ENCODE results near the gene MBP. TPM values are rescaled to one million over a fixed set of nuclear protein-coding genes. Genes with fewer than 3 reads are reported as not detected.

MBP gene
- total and polyA plus RNA-seq, 2 experiments from 2014 or later = 18.4 to 22.9 TPM

DNA sequence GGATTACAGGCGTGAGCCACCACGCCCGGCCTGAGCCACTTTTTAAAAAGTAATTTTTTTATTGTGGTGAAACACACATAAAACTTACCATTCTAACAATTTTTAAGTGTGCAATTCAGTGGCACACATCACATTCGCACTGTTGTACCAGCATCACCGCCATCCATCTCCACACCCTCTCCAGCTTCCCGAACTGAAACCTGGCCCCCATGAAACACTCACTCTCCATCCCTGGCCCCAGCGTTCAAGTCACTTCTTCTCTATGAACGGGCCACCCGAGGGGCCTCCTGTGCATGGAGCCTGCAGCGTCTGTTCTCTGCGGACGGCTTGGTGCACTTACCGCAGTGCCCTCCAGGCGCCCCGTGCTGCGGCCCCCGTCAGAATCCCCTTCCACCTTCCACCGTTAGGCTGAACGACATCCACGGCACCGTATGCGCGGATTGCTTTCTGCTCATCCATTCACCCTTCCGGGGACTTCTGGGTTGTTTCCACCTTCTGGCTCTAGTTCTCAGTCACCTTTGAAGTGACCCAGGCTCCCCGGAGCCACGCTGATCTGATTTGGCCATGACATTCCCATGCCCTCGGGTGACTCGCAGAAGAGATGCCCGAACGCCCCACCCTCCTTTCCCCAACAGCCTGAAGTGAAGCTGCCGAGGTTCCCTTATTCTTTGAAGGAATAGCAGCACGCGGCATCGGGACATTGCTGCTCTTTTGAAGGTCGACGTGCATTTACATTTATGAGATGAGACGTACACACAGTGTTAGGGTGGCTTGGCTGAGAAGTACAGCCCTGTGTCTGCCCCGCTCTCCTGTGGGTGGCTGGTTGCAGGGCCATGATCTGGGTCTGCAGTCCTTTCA, 134.4 kb downstream of the MBP start:
- no peak; the same call in 2 of the 3 replicates for ATAC-seq
- TF ChIP-seq CREB1 (CRISPR knock-in tag; IDR thresholded peaks at IDR 0.05; ENCODE audit: low read depth) (no peak), STAT1 (IDR thresholded peaks at IDR 0.05; ENCODE audit: unreplicated experiment) (no peak), ZNF114 (CRISPR knock-in tag; IDR thresholded peaks at IDR 0.05) (no peak), EZH2 (IDR thresholded peaks at IDR 0.05; ENCODE audit: low read depth, unreplicated experiment) (no peak), JUNB (IDR thresholded peaks at IDR 0.05; ENCODE audit: unreplicated experiment) (no peak), EZH2phosphoT487 (IDR thresholded peaks at IDR 0.05; ENCODE audit: unreplicated experiment) (no peak), NANOG (IDR thresholded peaks at IDR 0.05; ENCODE audit: borderline replicate concordance) (no peak), POLR2AphosphoS5 (IDR thresholded peaks at IDR 0.05; ENCODE audit: low read depth) (no peak), ZNF331 (CRISPR knock-in tag; IDR thresholded peaks at IDR 0.05; ENCODE audit: low read depth) (no peak)
- TF ChIP-seq, protein P1, sequence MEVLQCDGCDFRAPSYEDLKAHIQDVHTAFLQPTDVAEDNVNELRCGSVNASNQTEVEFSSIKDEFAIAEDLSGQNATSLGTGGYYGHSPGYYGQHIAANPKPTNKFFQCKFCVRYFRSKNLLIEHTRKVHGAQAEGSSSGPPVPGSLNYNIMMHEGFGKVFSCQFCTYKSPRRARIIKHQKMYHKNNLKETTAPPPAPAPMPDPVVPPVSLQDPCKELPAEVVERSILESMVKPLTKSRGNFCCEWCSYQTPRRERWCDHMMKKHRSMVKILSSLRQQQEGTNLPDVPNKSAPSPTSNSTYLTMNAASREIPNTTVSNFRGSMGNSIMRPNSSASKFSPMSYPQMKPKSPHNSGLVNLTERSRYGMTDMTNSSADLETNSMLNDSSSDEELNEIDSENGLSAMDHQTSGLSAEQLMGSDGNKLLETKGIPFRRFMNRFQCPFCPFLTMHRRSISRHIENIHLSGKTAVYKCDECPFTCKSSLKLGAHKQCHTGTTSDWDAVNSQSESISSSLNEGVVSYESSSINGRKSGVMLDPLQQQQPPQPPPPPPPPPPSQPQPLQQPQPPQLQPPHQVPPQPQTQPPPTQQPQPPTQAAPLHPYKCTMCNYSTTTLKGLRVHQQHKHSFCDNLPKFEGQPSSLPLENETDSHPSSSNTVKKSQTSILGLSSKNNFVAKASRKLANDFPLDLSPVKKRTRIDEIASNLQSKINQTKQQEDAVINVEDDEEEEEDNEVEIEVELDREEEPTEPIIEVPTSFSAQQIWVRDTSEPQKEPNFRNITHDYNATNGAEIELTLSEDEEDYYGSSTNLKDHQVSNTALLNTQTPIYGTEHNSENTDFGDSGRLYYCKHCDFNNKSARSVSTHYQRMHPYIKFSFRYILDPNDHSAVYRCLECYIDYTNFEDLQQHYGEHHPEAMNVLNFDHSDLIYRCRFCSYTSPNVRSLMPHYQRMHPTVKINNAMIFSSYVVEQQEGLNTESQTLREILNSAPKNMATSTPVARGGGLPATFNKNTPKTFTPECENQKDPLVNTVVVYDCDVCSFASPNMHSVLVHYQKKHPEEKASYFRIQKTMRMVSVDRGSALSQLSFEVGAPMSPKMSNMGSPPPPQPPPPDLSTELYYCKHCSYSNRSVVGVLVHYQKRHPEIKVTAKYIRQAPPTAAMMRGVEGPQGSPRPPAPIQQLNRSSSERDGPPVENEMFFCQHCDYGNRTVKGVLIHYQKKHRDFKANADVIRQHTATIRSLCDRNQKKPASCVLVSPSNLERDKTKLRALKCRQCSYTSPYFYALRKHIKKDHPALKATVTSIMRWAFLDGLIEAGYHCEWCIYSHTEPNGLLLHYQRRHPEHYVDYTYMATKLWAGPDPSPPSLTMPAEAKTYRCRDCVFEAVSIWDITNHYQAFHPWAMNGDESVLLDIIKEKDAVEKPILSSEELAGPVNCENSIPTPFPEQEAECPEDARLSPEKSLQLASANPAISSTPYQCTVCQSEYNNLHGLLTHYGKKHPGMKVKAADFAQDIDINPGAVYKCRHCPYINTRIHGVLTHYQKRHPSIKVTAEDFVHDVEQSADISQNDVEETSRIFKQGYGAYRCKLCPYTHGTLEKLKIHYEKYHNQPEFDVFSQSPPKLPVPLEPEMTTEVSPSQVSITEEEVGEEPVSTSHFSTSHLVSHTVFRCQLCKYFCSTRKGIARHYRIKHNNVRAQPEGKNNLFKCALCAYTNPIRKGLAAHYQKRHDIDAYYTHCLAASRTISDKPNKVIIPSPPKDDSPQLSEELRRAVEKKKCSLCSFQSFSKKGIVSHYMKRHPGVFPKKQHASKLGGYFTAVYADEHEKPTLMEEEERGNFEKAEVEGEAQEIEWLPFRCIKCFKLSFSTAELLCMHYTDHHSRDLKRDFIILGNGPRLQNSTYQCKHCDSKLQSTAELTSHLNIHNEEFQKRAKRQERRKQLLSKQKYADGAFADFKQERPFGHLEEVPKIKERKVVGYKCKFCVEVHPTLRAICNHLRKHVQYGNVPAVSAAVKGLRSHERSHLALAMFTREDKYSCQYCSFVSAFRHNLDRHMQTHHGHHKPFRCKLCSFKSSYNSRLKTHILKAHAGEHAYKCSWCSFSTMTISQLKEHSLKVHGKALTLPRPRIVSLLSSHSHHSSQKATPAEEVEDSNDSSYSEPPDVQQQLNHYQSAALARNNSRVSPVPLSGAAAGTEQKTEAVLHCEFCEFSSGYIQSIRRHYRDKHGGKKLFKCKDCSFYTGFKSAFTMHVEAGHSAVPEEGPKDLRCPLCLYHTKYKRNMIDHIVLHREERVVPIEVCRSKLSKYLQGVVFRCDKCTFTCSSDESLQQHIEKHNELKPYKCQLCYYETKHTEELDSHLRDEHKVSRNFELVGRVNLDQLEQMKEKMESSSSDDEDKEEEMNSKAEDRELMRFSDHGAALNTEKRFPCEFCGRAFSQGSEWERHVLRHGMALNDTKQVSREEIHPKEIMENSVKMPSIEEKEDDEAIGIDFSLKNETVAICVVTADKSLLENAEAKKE (CRISPR knock-in tag; IDR thresholded peaks at IDR 0.05) = no peak
- TF ChIP-seq, protein P2, sequence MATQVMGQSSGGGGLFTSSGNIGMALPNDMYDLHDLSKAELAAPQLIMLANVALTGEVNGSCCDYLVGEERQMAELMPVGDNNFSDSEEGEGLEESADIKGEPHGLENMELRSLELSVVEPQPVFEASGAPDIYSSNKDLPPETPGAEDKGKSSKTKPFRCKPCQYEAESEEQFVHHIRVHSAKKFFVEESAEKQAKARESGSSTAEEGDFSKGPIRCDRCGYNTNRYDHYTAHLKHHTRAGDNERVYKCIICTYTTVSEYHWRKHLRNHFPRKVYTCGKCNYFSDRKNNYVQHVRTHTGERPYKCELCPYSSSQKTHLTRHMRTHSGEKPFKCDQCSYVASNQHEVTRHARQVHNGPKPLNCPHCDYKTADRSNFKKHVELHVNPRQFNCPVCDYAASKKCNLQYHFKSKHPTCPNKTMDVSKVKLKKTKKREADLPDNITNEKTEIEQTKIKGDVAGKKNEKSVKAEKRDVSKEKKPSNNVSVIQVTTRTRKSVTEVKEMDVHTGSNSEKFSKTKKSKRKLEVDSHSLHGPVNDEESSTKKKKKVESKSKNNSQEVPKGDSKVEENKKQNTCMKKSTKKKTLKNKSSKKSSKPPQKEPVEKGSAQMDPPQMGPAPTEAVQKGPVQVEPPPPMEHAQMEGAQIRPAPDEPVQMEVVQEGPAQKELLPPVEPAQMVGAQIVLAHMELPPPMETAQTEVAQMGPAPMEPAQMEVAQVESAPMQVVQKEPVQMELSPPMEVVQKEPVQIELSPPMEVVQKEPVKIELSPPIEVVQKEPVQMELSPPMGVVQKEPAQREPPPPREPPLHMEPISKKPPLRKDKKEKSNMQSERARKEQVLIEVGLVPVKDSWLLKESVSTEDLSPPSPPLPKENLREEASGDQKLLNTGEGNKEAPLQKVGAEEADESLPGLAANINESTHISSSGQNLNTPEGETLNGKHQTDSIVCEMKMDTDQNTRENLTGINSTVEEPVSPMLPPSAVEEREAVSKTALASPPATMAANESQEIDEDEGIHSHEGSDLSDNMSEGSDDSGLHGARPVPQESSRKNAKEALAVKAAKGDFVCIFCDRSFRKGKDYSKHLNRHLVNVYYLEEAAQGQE (IDR thresholded peaks at IDR 0.05; ENCODE audit: unreplicated experiment) = no peak
- TF ChIP-seq, protein P3, sequence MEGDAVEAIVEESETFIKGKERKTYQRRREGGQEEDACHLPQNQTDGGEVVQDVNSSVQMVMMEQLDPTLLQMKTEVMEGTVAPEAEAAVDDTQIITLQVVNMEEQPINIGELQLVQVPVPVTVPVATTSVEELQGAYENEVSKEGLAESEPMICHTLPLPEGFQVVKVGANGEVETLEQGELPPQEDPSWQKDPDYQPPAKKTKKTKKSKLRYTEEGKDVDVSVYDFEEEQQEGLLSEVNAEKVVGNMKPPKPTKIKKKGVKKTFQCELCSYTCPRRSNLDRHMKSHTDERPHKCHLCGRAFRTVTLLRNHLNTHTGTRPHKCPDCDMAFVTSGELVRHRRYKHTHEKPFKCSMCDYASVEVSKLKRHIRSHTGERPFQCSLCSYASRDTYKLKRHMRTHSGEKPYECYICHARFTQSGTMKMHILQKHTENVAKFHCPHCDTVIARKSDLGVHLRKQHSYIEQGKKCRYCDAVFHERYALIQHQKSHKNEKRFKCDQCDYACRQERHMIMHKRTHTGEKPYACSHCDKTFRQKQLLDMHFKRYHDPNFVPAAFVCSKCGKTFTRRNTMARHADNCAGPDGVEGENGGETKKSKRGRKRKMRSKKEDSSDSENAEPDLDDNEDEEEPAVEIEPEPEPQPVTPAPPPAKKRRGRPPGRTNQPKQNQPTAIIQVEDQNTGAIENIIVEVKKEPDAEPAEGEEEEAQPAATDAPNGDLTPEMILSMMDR (conservative IDR thresholded peaks at IDR 0.05; ENCODE audit: low read depth in 2 of 2) = no peak
- TF ChIP-seq, protein P4, sequence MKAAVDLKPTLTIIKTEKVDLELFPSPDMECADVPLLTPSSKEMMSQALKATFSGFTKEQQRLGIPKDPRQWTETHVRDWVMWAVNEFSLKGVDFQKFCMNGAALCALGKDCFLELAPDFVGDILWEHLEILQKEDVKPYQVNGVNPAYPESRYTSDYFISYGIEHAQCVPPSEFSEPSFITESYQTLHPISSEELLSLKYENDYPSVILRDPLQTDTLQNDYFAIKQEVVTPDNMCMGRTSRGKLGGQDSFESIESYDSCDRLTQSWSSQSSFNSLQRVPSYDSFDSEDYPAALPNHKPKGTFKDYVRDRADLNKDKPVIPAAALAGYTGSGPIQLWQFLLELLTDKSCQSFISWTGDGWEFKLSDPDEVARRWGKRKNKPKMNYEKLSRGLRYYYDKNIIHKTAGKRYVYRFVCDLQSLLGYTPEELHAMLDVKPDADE (IDR thresholded peaks at IDR 0.05) = no peak
- peaks cover 5% of the 10 kb centered on the region; the same call in 1 of the 2 replicates for H3K4me1 ChIP-seq (ENCODE audit: insufficient read depth)
- no peak overlapping the region for H3K4me3 ChIP-seq
- no peak overlapping the region for H3K4me2 ChIP-seq
- H3K4me1 Mint-ChIP-seq = peaks cover 9% of the 10 kb centered on the region; the same call in 2 of the 3 replicates
- no peaks in the 10 kb centered on the region for H3K9me2 ChIP-seq (ENCODE audit: insufficient read depth)
- peaks cover 9% of the 10 kb centered on the region for H3K27me3 Mint-ChIP-seq (ENCODE audit: insufficient read depth, low read depth, poor library complexity)
- no peaks in the 10 kb centered on the region for H3K79me2 ChIP-seq (replicated peaks; ENCODE audit: insufficient read depth)
- H3K36me3 ChIP-seq (ENCODE audit: insufficient read depth) = no peaks in the 10 kb centered on the region
- H3K27ac ChIP-seq (ENCODE audit: low read depth) = no peak overlapping the region
- no peak overlapping the region for H3K4me3 Mint-ChIP-seq
- no peak for DNase-seq (ENCODE audit: low spot score)
- peak overlapping the region; percentile 11; the same call in 1 of the 2 replicates for H3K27ac Mint-ChIP-seq
- H3K27me3 ChIP-seq (ENCODE audit: insufficient read depth) = no peaks in the 10 kb centered on the region
- H2AFZ ChIP-seq = no peak overlapping the region
- H3K9me3 Mint-ChIP-seq = no peaks in the 10 kb centered on the region
- H4K20me1 ChIP-seq (replicated peaks; ENCODE audit: insufficient read depth) = no peaks in the 10 kb centered on the region
- no peaks in the 10 kb centered on the region for H3K36me3 Mint-ChIP-seq (ENCODE audit: low read depth)
- no peaks in the 10 kb centered on the region for H3F3A ChIP-seq (replicated peaks; ENCODE audit: low read depth)

Data from GM23338 (cell line).